GM23248 (cell line): ENCODE measurements around the gene SPATA2L. TPM values are rescaled to one million over a fixed set of nuclear protein-coding genes. Genes with fewer than 3 reads are reported as not detected.

Experiments used
- DNase-seq: peaks from one replicate; pipeline ENCODE4 v3.0.0-alpha.2; 2015
- H2AFZ ChIP-seq: fragments of 200-600 bp; sonication (generic); 2 replicates; pipeline ENCODE4 v1.6.1; 2016; ENCODE audit warnings: antibody characterized with exemption
- H3F3A ChIP-seq: fragments of 200-600 bp; sonication (generic); 2 replicates; pipeline ENCODE4 v1.6.1; 2016; ENCODE audit warnings: mild to moderate bottlenecking, antibody characterized with exemption, mixed run types; ENCODE audit not compliant: insufficient read depth
- H3K27ac ChIP-seq: fragments of 200-600 bp; sonication (generic); 2 replicates; pipeline ENCODE4 v1.5.1; 2016; ENCODE audit warnings: mild to moderate bottlenecking
- H3K27me3 ChIP-seq: fragments of 200-600 bp; sonication (generic); replicated peaks from 2 replicates; pipeline ENCODE4 v1.6.1; 2016; ENCODE audit warnings: mild to moderate bottlenecking; ENCODE audit not compliant: insufficient read depth
- H3K36me3 ChIP-seq: fragments of 200-600 bp; sonication (generic); 2 replicates; pipeline ENCODE4 v1.6.1; 2016; ENCODE audit warnings: low read depth, mild to moderate bottlenecking
- H3K4me1 ChIP-seq: fragments of 200-600 bp; sonication (generic); 2 replicates; pipeline ENCODE4 v1.6.1; 2016; ENCODE audit warnings: mild to moderate bottlenecking; ENCODE audit not compliant: insufficient read depth
- H3K4me2 ChIP-seq: fragments of 200-600 bp; sonication (generic); one replicate; pipeline ENCODE4 v1.6.1; 2016; ENCODE audit warnings: mild to moderate bottlenecking; ENCODE audit not compliant: unreplicated experiment
- H3K4me3 ChIP-seq: fragments of 200-600 bp; sonication (generic); 2 replicates; pipeline ENCODE4 v1.5.1; 2016; ENCODE audit warnings: mild to moderate bottlenecking
- H3K79me2 ChIP-seq: fragments of 200-600 bp; sonication (generic); 2 replicates; pipeline ENCODE4 v1.6.1; 2016; ENCODE audit warnings: mild to moderate bottlenecking; ENCODE audit not compliant: insufficient read depth
- H3K9ac ChIP-seq: fragments of 200-600 bp; sonication (generic); 2 replicates; pipeline ENCODE4 v1.6.1; 2016; ENCODE audit warnings: mild to moderate bottlenecking
- H3K9me2 ChIP-seq: fragments of 200-600 bp; sonication (generic); 2 replicates; pipeline ENCODE4 v1.6.1; 2016; ENCODE audit warnings: mixed run types, mild to moderate bottlenecking, moderate library complexity; ENCODE audit not compliant: insufficient read depth
- H3K9me3 ChIP-seq: fragments of 200-600 bp; sonication (generic); one replicate; pipeline ENCODE4 v1.6.1; 2017; ENCODE audit warnings: low read depth
- H4K20me1 ChIP-seq: fragments of 200-600 bp; sonication (generic); 2 replicates; pipeline ENCODE4 v1.6.0; 2016; ENCODE audit not compliant: insufficient read depth
- EZH2 ChIP-seq: fragments of 200-600 bp; sonication (generic); IDR thresholded peaks from 2 replicates; pipeline ENCODE4 v1.6.1; 2018; ENCODE audit warnings: antibody characterized with exemption, mild to moderate bottlenecking; ENCODE audit not compliant: insufficient read depth, poor library complexity, severe bottlenecking
- EZH2phosphoT487 ChIP-seq: fragments of 200-600 bp; sonication (generic); IDR thresholded peaks from 2 replicates; pipeline ENCODE4 v1.6.1; 2018; ENCODE audit warnings: antibody characterized with exemption, moderate library complexity, mild to moderate bottlenecking, low read depth; ENCODE audit not compliant: insufficient read depth
- WGBS, 2 experiments: methylation state at CpG; one replicate each; pipeline ENCODE4 v1.1.6; 2015 to 2017; ENCODE audit warnings: low lambda C conversion rate in 2 of 2, low coverage in 1 of 2; ENCODE audit errors: missing lambda C conversion rate in 2 of 2; 5-methylcytosine and 5-hydroxymethylcytosine counted together
- in situ Hi-C: fragments of 300-500 bp; cut with MboI; formaldehyde crosslinking; loops from 2 replicates; pipeline ENCODE4 v1.15.0; 2020
- polyA plus RNA-seq: library from polyadenylated mRNA; unstranded; fragments of >200 nt; fragmentation: Nextera tagmentation; extraction: Ambion mirVana; gene quantifications from 2 replicates; pipeline ENCODE4 v1.2.1, GENCODE V29; 2016
- total RNA-seq: library from RNA; depleted of rRNA; stranded (reverse); fragments of >200 nt; shearing (Covaris generic); gene quantifications from 2 replicates; pipeline ENCODE4 v1.2.3, GENCODE V29; 2014

SPATA2L gene
- total and polyA plus RNA-seq, 2 experiments from 2014 or later, result 12.7 to 27.5 TPM

GRCh38 chr16:89733792-89734191 lies 32.3 kb upstream of the SPATA2L start:
- no peaks in the 10 kb centered on the region for H3K9me3 ChIP-seq
- no peak for DNase-seq
- WGBS, 2 experiments, result 87 to 90% methylated on average over 14 to 21 of the region's 21 CpGs
- TF ChIP-seq EZH2phosphoT487 (no peak), EZH2 (no peak)
- no peak overlapping the region for H3K9ac ChIP-seq
- H3F3A ChIP-seq, result no peaks in the 10 kb centered on the region; the same call in 1 of the 2 replicates
- no peaks in the 10 kb centered on the region for H3K27me3 ChIP-seq
- H3K4me1 ChIP-seq, result no peaks in the 10 kb centered on the region
- no peak overlapping the region for H3K4me3 ChIP-seq
- no peaks in the 10 kb centered on the region for H3K9me2 ChIP-seq
- H3K79me2 ChIP-seq, result no peaks in the 10 kb centered on the region; the same call in 1 of the 2 replicates
- H3K27ac ChIP-seq, result no peak overlapping the region
- in situ Hi-C loops, result no loop called here
- H3K4me2 ChIP-seq, result no peak overlapping the region
- H3K36me3 ChIP-seq, result peaks cover 41% of the 10 kb centered on the region; the same call in 1 of the 2 replicates
- no peaks in the 10 kb centered on the region for H4K20me1 ChIP-seq
- no peak overlapping the region for H2AFZ ChIP-seq

GRCh38 chr16:89733322-89733721 lies 31.8 kb upstream of the SPATA2L start:
- no peak overlapping the region for H2AFZ ChIP-seq
- H3K79me2 ChIP-seq, result no peaks in the 10 kb centered on the region; the same call in 1 of the 2 replicates
- H3F3A ChIP-seq, result no peaks in the 10 kb centered on the region; the same call in 1 of the 2 replicates
- no peak overlapping the region for H3K9ac ChIP-seq
- peaks cover 36% of the 10 kb centered on the region; the same call in 1 of the 2 replicates for H3K36me3 ChIP-seq
- no peak for DNase-seq
- no peak overlapping the region for H3K4me3 ChIP-seq
- no peaks in the 10 kb centered on the region for H4K20me1 ChIP-seq
- no peak overlapping the region for H3K4me2 ChIP-seq
- no peaks in the 10 kb centered on the region for H3K4me1 ChIP-seq
- TF ChIP-seq EZH2phosphoT487 (no peak), EZH2 (no peak)
- 91 to 94% methylated on average over 16 to 17 of the region's 17 CpGs for WGBS, 2 experiments
- no peaks in the 10 kb centered on the region for H3K9me3 ChIP-seq
- no peaks in the 10 kb centered on the region for H3K9me2 ChIP-seq
- no peak overlapping the region for H3K27ac ChIP-seq
- no peaks in the 10 kb centered on the region for H3K27me3 ChIP-seq
- in situ Hi-C loops, result no loop called here

- Histone ChIP-seq H3F3A (no peaks in the 10 kb centered on the region; the same call in 1 of the 2 replicates), H3K9me3 (no peaks in the 10 kb centered on the region), H2AFZ (no peak overlapping the region), H3K4me3 (no peak overlapping the region), H3K27me3 (no peaks in the 10 kb centered on the region), H4K20me1 (no peaks in the 10 kb centered on the region), H3K36me3 (peaks cover 35% of the 10 kb centered on the region; the same call in 1 of the 2 replicates), H3K4me1 (no peaks in the 10 kb centered on the region), H3K4me2 (no peak overlapping the region), H3K9me2 (no peaks in the 10 kb centered on the region), H3K9ac (no peak overlapping the region), H3K79me2 (peaks cover under 1% of the 10 kb centered on the region; the same call in 1 of the 2 replicates), H3K27ac (no peak overlapping the region)
- no peak for DNase-seq
- TF ChIP-seq EZH2 (no peak), EZH2phosphoT487 (no peak)
- 92 to 93% methylated on average over 9 of the region's 9 CpGs for WGBS, 2 experiments
- in situ Hi-C loops, result no loop called here
Measured at GRCh38 chr16:89732918-89733242, 31.4 kb upstream of the SPATA2L start.

GRCh38 chr16:89732142-89732917 lies 30.8 kb upstream of the SPATA2L start:
- Histone ChIP-seq H3K9me2 (no peaks in the 10 kb centered on the region), H3K4me3 (no peak overlapping the region), H3K9ac (no peak overlapping the region), H3K36me3 (peaks cover 35% of the 10 kb centered on the region; the same call in 1 of the 2 replicates), H3F3A (no peaks in the 10 kb centered on the region; the same call in 1 of the 2 replicates), H3K4me2 (no peak overlapping the region), H3K79me2 (peaks cover 6% of the 10 kb centered on the region), H2AFZ (no peak overlapping the region), H4K20me1 (no peaks in the 10 kb centered on the region), H3K4me1 (no peaks in the 10 kb centered on the region), H3K27me3 (no peaks in the 10 kb centered on the region), H3K9me3 (no peaks in the 10 kb centered on the region), H3K27ac (no peak overlapping the region)
- 86 to 90% methylated on average over 16 to 24 of the region's 24 CpGs for WGBS, 2 experiments
- in situ Hi-C loops, result no loop called here
- no peak for DNase-seq
- TF ChIP-seq EZH2, result no peak
- TF ChIP-seq EZH2phosphoT487, result no peak
